Transverse colon (tissue), 4 donors: Measurements from ENCODE around the gene ARHGAP40. TPM values are rescaled to one million over a fixed set of nuclear protein-coding genes. Genes with fewer than 3 reads are reported as not detected.

Source experiments
- DNase-seq: peaks from one replicate; pipeline ENCODE4 v3.0.0-alpha.2; 2019
- H3K27ac ChIP-seq, 4 donors: fragments of 200-600 bp; sonication (generic); 2 replicates each; pipeline ENCODE4 v1.5.1; 2016 to 2018; ENCODE audit warnings: inconsistent platforms in 4 of 4
- H3K27me3 ChIP-seq: fragments of 200-600 bp; sonication (generic); 2 replicates; pipeline ENCODE4 v1.5.1; 2017; ENCODE audit warnings: inconsistent platforms
- H3K36me3 ChIP-seq, 4 donors: fragments of 200-600 bp; sonication (generic); 2 replicates each; pipeline ENCODE4 v1.5.1; 2017 to 2019; ENCODE audit warnings: inconsistent platforms in 4 of 4
- H3K4me1 ChIP-seq, 4 donors: fragments of 200-600 bp; sonication (generic); 2 replicates each; pipeline ENCODE4 v1.5.1; 2017 to 2020; ENCODE audit warnings: inconsistent platforms in 4 of 4
- H3K4me3 ChIP-seq, 4 donors: fragments of 200-600 bp; sonication (generic); 1 replicate in 1 of 4; 2 replicates in 3 of 4; pipeline versions ENCODE4 v1.5.1 to v1.6.1; 2017 to 2019; ENCODE audit warnings: inconsistent platforms in 4 of 4
- H3K9me3 ChIP-seq, 2 donors: fragments of 200-600 bp; sonication (generic); 2 replicates each; pipeline ENCODE4 v1.5.1; 2017 to 2019; ENCODE audit warnings: inconsistent platforms in 2 of 2
- EP300 ChIP-seq: sonication (generic); formaldehyde crosslinking; IDR thresholded peaks from one replicate; pipeline ENCODE4 v1.6.1; 2017; ENCODE audit warnings: antibody characterized with exemption, low read depth
- POLR2A ChIP-seq: fragments of 450-650 bp; IDR thresholded peaks from one replicate; pipeline ENCODE4 v1.6.1; 2016; ENCODE audit warnings: antibody characterized with exemption, mild to moderate bottlenecking, moderate library complexity
- POLR2AphosphoS5 ChIP-seq, 3 donors: sonication (generic); formaldehyde crosslinking; IDR thresholded peaks; one replicate each; pipeline ENCODE4 v1.6.1; 2016; ENCODE audit warnings: antibody characterized with exemption in 3 of 3
- WGBS, 2 donors: methylation state at CpG; one replicate each; pipeline ENCODE4 v1.1.5; 2018; ENCODE audit warnings: low coverage in 1 of 2; 5-methylcytosine and 5-hydroxymethylcytosine counted together
- in situ Hi-C, 4 donors: fragments of 200-750 bp; cut with MboI; loops; one replicate each; pipeline versions ENCODE4 v1.15.0 to v1.15.1; 2017; ENCODE audit warnings: low sequenced_read_pairs in 3 of 4, low pct_ligation_motif_present in 1 of 4, low pct_unique_long_range_greater_than_20kb in 1 of 4
- intact Hi-C: fragments of 100-400 bp; cut with DNase I; formaldehyde crosslinking; loops from one replicate; pipeline ENCODE4 v1.15.1; 2023; ENCODE audit warnings: low total_unique reads
- total RNA-seq, 4 donors: library from RNA; depleted of rRNA; stranded (reverse); fragments of >200 nt; gene quantifications; one replicate each; pipeline ENCODE4 v1.1.0, GENCODE V29; 2016
- TF ChIP-seq, protein P1 (sequence below), 5 experiments: fragments of 200-600 bp in 3 of 5; fragments of 450-650 bp in 2 of 5; sonication (generic) in 3 of 5; IDR thresholded peaks; 1 replicate in 2 of 5; 2 replicates in 3 of 5; pipeline ENCODE4 v1.5.1; 2016 to 2017; ENCODE audit warnings: antibody characterized with exemption in 5 of 5, inconsistent platforms in 3 of 5, mild to moderate bottlenecking in 2 of 5, moderate library complexity in 1 of 5

ARHGAP40 gene
- total RNA-seq, 4 donors from 2014 or later, result not detected

DNA sequence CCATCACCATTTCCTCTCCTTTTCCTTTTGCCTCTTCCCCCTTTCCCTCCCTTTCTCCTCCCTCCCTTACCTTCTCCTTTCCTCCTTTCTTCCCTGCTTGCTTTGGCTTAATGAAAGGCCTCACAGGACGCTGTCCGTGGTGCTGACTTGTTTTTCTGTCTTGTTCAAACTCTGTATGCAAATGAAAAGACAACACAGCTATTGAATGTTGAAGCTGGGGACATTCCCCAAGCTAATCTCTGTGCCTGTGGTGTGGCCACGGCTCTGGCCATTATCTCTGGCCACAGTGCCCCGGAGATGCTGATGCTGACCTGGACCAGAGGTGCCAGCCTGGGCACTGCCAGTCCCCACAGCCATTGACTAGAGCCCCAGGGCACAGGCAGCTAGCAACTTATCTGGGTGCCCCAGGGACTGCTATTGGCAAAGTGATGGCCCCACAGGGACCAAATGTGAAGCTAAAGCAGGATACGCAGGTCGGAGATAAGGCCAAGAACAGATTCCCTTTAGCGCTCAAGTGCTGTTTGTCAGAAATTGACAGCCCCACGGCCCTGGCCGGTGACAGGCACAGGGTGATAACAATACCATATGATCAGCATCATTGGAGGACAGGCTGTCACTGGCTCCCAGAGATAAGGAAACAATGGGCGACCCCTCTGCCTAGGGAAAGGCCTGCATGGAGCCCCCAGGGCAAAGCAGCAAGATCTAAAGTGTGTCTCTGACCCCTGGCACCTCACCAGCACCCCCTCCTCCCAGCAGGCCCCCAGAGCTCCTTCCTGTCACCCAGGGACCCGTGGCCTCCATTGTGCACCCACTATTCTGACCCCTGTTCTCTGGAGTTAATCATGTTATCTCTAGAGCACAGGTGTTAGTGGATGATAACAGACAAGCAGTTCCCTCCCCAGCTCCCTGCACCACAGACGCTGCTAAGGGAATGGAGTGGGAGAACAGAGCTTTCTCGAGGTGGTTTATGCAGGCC is 91.1 kb downstream of the ARHGAP40 start:
- H3K27ac ChIP-seq, result no peak overlapping the region
- no peak overlapping the region for H3K4me3 ChIP-seq
- no peaks in the 10 kb centered on the region for H3K4me1 ChIP-seq
- TF ChIP-seq EP300, result no peak
- TF ChIP-seq POLR2AphosphoS5 (IDR thresholded peaks at IDR 0.05), result no peak
- TF ChIP-seq, protein P1, sequence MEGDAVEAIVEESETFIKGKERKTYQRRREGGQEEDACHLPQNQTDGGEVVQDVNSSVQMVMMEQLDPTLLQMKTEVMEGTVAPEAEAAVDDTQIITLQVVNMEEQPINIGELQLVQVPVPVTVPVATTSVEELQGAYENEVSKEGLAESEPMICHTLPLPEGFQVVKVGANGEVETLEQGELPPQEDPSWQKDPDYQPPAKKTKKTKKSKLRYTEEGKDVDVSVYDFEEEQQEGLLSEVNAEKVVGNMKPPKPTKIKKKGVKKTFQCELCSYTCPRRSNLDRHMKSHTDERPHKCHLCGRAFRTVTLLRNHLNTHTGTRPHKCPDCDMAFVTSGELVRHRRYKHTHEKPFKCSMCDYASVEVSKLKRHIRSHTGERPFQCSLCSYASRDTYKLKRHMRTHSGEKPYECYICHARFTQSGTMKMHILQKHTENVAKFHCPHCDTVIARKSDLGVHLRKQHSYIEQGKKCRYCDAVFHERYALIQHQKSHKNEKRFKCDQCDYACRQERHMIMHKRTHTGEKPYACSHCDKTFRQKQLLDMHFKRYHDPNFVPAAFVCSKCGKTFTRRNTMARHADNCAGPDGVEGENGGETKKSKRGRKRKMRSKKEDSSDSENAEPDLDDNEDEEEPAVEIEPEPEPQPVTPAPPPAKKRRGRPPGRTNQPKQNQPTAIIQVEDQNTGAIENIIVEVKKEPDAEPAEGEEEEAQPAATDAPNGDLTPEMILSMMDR (IDR thresholded peaks at IDR 0.05), result no peak
- TF ChIP-seq POLR2A, result no peak
- peaks cover 14% of the 10 kb centered on the region for H3K27me3 ChIP-seq
- no peaks in the 10 kb centered on the region for H3K36me3 ChIP-seq
- in situ Hi-C loops, result no loop called here
- intact Hi-C loops, result no loop called here
- DNase-seq, result peak; percentile 26
- WGBS, 2 donors, result 30% methylated on average over 13 of the region's 13 CpGs; no CpG with 5 or more reads in 1 of the 2 donors
- H3K9me3 ChIP-seq, result no peaks in the 10 kb centered on the region

DNA sequence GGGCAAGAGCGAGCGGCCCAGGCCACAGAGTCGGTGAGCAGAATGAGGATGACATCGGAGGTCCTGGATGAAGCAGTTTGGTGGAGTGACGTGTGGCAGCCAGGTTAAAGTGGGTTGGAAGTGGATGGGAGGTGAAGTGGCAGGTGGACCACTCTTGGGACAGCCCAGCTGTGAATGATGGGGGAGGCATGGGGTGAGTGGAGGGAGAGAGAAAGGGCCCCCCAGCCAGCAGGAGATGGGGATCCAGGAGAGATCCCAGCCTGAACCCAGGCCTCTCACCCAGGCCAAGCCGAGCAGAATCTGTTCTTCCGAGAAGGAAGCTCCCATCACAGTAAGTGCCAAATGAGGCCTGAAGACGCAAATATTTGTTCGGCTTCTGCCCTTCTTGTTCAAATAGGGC is 95.7 kb downstream of the ARHGAP40 start:
- H3K27me3 ChIP-seq, result no peaks in the 10 kb centered on the region
- TF ChIP-seq POLR2AphosphoS5 (IDR thresholded peaks at IDR 0.05) (no peak), EP300 (no peak), POLR2A (no peak)
- TF ChIP-seq, protein P1 (IDR thresholded peaks at IDR 0.05), result no peak
- no peak overlapping the region for H3K27ac ChIP-seq
- no peaks in the 10 kb centered on the region for H3K9me3 ChIP-seq
- in situ Hi-C loops (no loop called here), intact Hi-C loops (no loop called here)
- H3K36me3 ChIP-seq, result no peaks in the 10 kb centered on the region
- H3K4me1 ChIP-seq, result no peaks in the 10 kb centered on the region
- DNase-seq, result no peak
- 77% methylated on average over 9 of the region's 9 CpGs; no CpG with 5 or more reads in 1 of the 2 donors for WGBS, 2 donors
- H3K4me3 ChIP-seq, result no peak overlapping the region

DNA sequence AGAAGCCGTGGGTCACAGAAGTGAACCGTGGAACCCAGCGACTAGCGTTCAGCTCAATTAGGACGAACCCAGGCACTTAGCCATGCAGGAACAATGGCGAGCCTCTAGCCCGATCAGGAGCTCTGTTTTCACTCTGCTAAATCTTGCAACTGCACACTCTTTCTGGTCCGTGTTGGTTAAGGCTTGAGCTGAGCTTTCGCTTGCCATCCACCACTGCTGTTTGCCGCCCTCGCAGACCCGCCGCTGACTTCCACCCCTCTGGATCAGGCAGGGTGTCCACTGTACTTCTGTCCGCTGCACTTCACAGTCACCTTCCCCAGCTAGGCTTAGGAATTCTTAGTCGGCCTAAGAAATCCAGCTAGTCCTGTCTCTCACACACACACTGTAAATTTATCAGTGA is 96.9 kb downstream of the ARHGAP40 start:
- intact Hi-C loops, result no loop called here
- no peaks in the 10 kb centered on the region for H3K27me3 ChIP-seq
- 81 to 93% methylated on average over 8 to 15 of the region's 15 CpGs for WGBS, 2 donors
- no peaks in the 10 kb centered on the region for H3K4me1 ChIP-seq
- no peak for DNase-seq
- no peaks in the 10 kb centered on the region for H3K9me3 ChIP-seq
- TF ChIP-seq, protein P1 (IDR thresholded peaks at IDR 0.05), result no peak
- TF ChIP-seq POLR2A, result no peak
- TF ChIP-seq EP300, result no peak
- TF ChIP-seq POLR2AphosphoS5 (IDR thresholded peaks at IDR 0.05), result no peak
- no peaks in the 10 kb centered on the region for H3K36me3 ChIP-seq
- H3K27ac ChIP-seq, result no peak overlapping the region
- H3K4me3 ChIP-seq, result no peak overlapping the region
- in situ Hi-C loops, result no loop called here

DNA sequence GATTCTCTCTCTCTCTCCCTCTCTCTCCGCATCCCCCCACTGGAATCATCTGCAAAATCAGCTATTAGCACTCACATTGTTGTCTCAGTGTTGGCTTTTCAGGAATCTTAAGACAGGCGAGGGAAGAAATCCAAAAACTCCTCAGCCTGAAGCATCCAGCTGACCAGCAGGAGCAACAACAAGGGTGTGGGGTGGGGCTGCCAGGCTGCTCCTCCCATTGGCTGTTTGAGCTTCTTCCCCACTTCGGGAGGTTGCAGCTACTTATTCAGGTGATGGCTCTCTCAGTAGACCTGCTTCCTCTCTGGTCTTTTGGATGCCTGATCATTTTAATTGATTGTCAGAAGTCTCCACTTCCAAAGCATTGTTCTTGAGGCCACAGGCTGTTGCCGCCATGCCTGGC is 98.5 kb downstream of the ARHGAP40 start:
- no peaks in the 10 kb centered on the region for H3K4me1 ChIP-seq
- in situ Hi-C loops (no loop called here), intact Hi-C loops (no loop called here)
- no peak overlapping the region for H3K4me3 ChIP-seq
- 17 to 63% methylated on average over 2 to 4 of the region's 4 CpGs for WGBS, 2 donors
- TF ChIP-seq, protein P1 (IDR thresholded peaks at IDR 0.05), result no peak
- TF ChIP-seq POLR2A (no peak), POLR2AphosphoS5 (IDR thresholded peaks at IDR 0.05) (no peak), EP300 (no peak)
- H3K27ac ChIP-seq, result no peak overlapping the region
- no peaks in the 10 kb centered on the region for H3K36me3 ChIP-seq
- DNase-seq, result no peak
- H3K27me3 ChIP-seq, result no peaks in the 10 kb centered on the region
- no peaks in the 10 kb centered on the region for H3K9me3 ChIP-seq

Other genes with a start within 250 kb of the ARHGAP40 start
- 100 to 1,000 TPM in 1 of 4 donors, 10 to 100 TPM in 3; 15.8 to 191 (median 43.7) TPM for gene SNHG17, start 166.5 kb upstream of the ARHGAP40 start, total RNA-seq
- gene RALGAPB, start 129.0 kb upstream of the ARHGAP40 start, total RNA-seq, result 10 to 100 TPM; 22.7 to 67.0 (median 56.7) TPM
- not detected for gene ADIG, start 20.6 kb upstream of the ARHGAP40 start, total RNA-seq
- gene SLC32A1, start 122.7 kb downstream of the ARHGAP40 start, total RNA-seq, result not detected
- gene ACTR5, start 146.7 kb downstream of the ARHGAP40 start, total RNA-seq, result 10 to 100 TPM in 3 of 4 donors, 1 to 10 TPM in 1; 7.2 to 21.3 (median 11.4) TPM
- 10 to 100 TPM in 2 of 4 donors, 1 to 10 TPM in 2; 1.8 to 11.1 (median 7.0) TPM for gene PPP1R16B, start 203.9 kb downstream of the ARHGAP40 start, total RNA-seq